Astrocyte (in vitro differentiated cells and primary cell): ENCODE measurements around the gene ERF. TPM values are rescaled to one million over a fixed set of nuclear protein-coding genes. Genes with fewer than 3 reads are reported as not detected.
A peak's percentile ranks its signal among the peaks of the same experiment; 100 is the strongest.

ENCODE experiments used
- DNase-seq: peaks from one replicate; pipeline ENCODE4 v3.0.0-alpha.2; 2010; ENCODE audit warnings: low read depth
- FAIRE-seq: peaks from 2 replicates; lab custom pipeline; 2011; peaks lifted over from hg19 to GRCh38; lab: Jason Lieb, UNC
- H2AFZ ChIP-seq: 2 replicates; pipeline ENCODE4 v1.6.0; 2012; ENCODE audit warnings: low read depth, low read length, inconsistent platforms
- H3K27ac ChIP-seq: 2 replicates; pipeline ENCODE4 v1.5.1; 2011; ENCODE audit warnings: low read depth, low read length, inconsistent platforms
- H3K27me3 ChIP-seq: 2 replicates; pipeline ENCODE4 v1.6.0; 2011; ENCODE audit warnings: low read length, inconsistent platforms; ENCODE audit not compliant: insufficient read depth
- H3K36me3 ChIP-seq: 2 replicates; pipeline ENCODE4 v1.5.1; 2011; ENCODE audit warnings: low read length, inconsistent platforms; ENCODE audit not compliant: insufficient read depth
- H3K4me1 ChIP-seq: 2 replicates; pipeline ENCODE4 v1.5.1; 2011; ENCODE audit warnings: low read length, inconsistent platforms; ENCODE audit not compliant: insufficient read depth
- H3K4me2 ChIP-seq: 2 replicates; pipeline ENCODE4 v1.6.0; 2012; ENCODE audit warnings: low read length, inconsistent platforms
- H3K4me3 ChIP-seq: 2 replicates; pipeline ENCODE4 v1.5.1; 2011; ENCODE audit warnings: low read depth, mild to moderate bottlenecking, low read length, inconsistent platforms; ENCODE audit not compliant: insufficient read depth
- H3K79me2 ChIP-seq: 2 replicates; pipeline ENCODE4 v1.6.0; 2012; ENCODE audit warnings: mild to moderate bottlenecking, low read length, inconsistent platforms; ENCODE audit not compliant: insufficient read depth
- H3K9ac ChIP-seq: 2 replicates; pipeline ENCODE4 v1.6.0; 2012; ENCODE audit warnings: mild to moderate bottlenecking, low read length, inconsistent platforms
- H3K9me3 ChIP-seq: 2 replicates; pipeline ENCODE4 v1.5.1; 2012; ENCODE audit warnings: low read depth, mild to moderate bottlenecking, low read length, inconsistent platforms; ENCODE audit not compliant: insufficient read depth
- H4K20me1 ChIP-seq: 2 replicates; pipeline ENCODE4 v1.6.0; 2012; ENCODE audit warnings: low read length, inconsistent platforms; ENCODE audit not compliant: insufficient read depth
- H3K27ac Mint-ChIP-seq: one replicate; pipeline ENCODE4 v1.8.0; 2021; ENCODE audit warnings: mild to moderate bottlenecking, mixed read lengths; ENCODE audit not compliant: unreplicated experiment
- H3K27me3 Mint-ChIP-seq: one replicate; pipeline ENCODE4 v1.8.0; 2021; ENCODE audit warnings: low read depth, mixed read lengths; ENCODE audit not compliant: unreplicated experiment
- H3K36me3 Mint-ChIP-seq: one replicate; pipeline ENCODE4 v1.8.0; 2021; ENCODE audit warnings: low read depth, mixed read lengths; ENCODE audit not compliant: unreplicated experiment
- H3K4me1 Mint-ChIP-seq: one replicate; pipeline ENCODE4 v1.8.0; 2021; ENCODE audit warnings: low read depth, mixed read lengths; ENCODE audit not compliant: unreplicated experiment
- H3K4me3 Mint-ChIP-seq: one replicate; pipeline ENCODE4 v1.8.0; 2021; ENCODE audit warnings: mild to moderate bottlenecking, moderate library complexity, mixed read lengths; ENCODE audit not compliant: unreplicated experiment
- H3K9me3 Mint-ChIP-seq: one replicate; pipeline ENCODE4 v1.8.0; 2021; ENCODE audit warnings: mild to moderate bottlenecking, mixed read lengths; ENCODE audit not compliant: unreplicated experiment
- EZH2 ChIP-seq: IDR thresholded peaks from 2 replicates; pipeline ENCODE4 v1.6.1; 2012; ENCODE audit warnings: mild to moderate bottlenecking, low read length, inconsistent platforms; ENCODE audit not compliant: insufficient read depth
- total RNA-seq: library from RNA; stranded (reverse); gene quantifications from 2 replicates; pipeline ENCODE4 v1.2.1, GENCODE V29; 2021
- TF ChIP-seq, protein P1 (sequence below): IDR thresholded peaks from 2 replicates; pipeline ENCODE4 v1.5.1; 2011; ENCODE audit warnings: low read depth, mild to moderate bottlenecking, inconsistent platforms, low read length, moderate library complexity; ENCODE audit not compliant: insufficient read depth

ERF gene
- total RNA-seq, 1 donor from 2014 or later, result 108 TPM

DNA sequence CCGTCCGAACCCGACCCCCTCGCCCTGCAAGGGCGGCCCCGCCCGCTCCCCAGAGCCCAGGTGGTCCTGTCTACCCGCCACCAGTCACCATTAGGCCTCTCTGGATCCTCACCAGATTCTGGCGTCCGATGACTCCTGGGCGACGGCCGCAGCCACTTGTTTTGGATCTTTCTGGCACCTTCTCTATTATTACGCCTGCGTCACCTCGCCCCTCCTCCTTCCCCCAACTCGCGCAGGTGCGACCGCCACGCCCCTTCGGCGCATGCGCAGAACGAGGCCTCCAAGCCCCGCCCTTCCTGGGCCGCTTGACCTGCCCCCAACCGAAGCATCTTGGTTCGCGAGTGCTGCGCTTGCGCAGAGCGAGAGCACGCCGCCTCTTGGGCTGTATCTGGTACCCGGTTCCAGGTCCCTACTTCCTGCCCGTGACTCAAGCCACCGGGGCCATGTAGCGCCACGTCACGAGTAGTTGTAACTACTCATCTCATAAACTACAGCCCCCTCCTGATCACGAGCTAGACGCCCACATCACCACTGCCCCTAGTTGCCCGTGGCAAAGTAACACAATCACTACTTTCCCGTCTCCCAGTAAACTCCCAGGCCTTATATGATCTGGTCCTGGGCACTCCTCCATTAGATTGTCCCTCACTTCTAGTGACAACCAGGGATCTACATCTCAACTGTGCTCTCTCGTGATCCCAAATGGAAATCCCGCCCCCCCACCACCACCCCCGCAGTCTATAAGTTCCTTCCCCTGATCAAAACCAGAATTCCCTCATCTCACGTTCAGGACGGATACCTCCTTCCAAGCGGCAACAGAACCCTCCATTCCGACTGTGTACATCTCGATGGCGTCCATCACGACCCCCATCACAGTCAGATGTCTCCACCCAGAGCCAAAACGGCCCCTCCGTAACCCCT is 37.1 kb downstream of the ERF start, which contains the start of gene DEDD2:
TSS of gene DEDD2 (minus strand) at position 158 of the 918 bp plus-strand sequence. CDS start 670 bp downstream, outside the sequence.
- Histone ChIP-seq H3K27me3 (no peaks in the 10 kb centered on the region), H3K27ac (peak within 1 kb of the TSS; percentile 97), H3K9me3 (no peaks in the 10 kb centered on the region), H3K4me1 (peaks cover 31% of the 10 kb centered on the region), H3K36me3 (peaks cover 12% of the 10 kb centered on the region), H3K9ac (peak within 1 kb of the TSS; percentile 87), H3K4me3 (peak within 1 kb of the TSS; percentile 78), H4K20me1 (peaks cover 49% of the 10 kb centered on the region), H2AFZ (peak within 1 kb of the TSS; percentile 68), H3K79me2 (peaks cover 75% of the 10 kb centered on the region), H3K4me2 (peak within 1 kb of the TSS; percentile 94)
- Mint-ChIP-seq H3K4me3 (peak within 1 kb of the TSS; percentile 98), H3K27me3 (no peaks in the 10 kb centered on the region), H3K27ac (peak within 1 kb of the TSS; percentile 98), H3K9me3 (peaks cover 4% of the 10 kb centered on the region), H3K4me1 (peaks cover 25% of the 10 kb centered on the region), H3K36me3 (peaks cover 16% of the 10 kb centered on the region)
- no peak for TF ChIP-seq EZH2
- TF ChIP-seq, protein P1, sequence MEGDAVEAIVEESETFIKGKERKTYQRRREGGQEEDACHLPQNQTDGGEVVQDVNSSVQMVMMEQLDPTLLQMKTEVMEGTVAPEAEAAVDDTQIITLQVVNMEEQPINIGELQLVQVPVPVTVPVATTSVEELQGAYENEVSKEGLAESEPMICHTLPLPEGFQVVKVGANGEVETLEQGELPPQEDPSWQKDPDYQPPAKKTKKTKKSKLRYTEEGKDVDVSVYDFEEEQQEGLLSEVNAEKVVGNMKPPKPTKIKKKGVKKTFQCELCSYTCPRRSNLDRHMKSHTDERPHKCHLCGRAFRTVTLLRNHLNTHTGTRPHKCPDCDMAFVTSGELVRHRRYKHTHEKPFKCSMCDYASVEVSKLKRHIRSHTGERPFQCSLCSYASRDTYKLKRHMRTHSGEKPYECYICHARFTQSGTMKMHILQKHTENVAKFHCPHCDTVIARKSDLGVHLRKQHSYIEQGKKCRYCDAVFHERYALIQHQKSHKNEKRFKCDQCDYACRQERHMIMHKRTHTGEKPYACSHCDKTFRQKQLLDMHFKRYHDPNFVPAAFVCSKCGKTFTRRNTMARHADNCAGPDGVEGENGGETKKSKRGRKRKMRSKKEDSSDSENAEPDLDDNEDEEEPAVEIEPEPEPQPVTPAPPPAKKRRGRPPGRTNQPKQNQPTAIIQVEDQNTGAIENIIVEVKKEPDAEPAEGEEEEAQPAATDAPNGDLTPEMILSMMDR, result no peak
- no peak for FAIRE-seq
- DNase-seq, result peak; percentile 94

DNA sequence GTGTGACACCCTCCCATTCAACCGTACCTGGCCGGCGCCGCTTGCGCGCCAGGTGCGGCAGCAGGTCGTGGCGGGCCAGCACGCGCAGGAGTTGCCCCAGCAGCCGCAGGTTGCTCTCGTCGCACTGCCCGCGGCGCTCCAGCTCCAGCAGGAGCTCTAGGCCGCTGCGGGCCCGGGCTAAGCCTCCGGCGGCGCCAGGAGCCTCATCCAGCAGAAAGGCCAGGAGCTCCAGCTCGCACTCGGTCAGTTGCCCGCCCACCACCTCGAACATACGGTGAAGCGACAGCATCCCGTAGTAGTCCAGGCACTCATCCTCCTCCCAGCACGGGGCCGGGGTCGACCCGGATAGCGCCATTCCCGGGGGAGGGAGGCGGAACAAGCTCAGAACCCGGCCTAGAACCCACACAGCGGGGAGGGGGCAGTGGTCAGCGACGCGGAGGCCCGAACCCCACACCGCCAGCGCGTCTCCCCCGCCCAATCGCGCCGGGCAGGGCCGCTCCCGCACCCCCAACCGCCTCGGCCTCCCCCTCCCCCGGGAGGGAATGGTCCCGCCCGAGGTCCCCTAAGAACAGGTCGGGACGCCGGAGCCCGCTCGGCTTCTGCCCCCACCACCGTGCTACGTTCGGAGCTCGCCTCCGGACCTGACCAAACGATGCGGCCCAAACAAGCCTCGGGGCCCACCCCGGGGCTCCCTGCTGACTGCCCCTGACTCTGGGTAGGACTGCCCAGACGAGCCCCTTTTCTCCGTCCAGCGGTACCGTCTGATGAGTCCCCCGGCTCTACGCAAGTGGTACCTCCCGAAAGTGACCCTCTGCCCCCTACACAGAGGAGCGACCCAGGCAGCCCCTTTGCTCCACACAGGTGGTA is 38.0 kb downstream of the ERF start:
- Histone ChIP-seq H3K4me2 (peak overlapping the region; percentile 94), H3K4me3 (peak overlapping the region; percentile 78), H3K9ac (peak overlapping the region; percentile 87), H3K79me2 (peaks cover 72% of the 10 kb centered on the region), H2AFZ (peak overlapping the region; percentile 68), H3K36me3 (peaks cover 12% of the 10 kb centered on the region), H4K20me1 (peaks cover 42% of the 10 kb centered on the region), H3K27me3 (no peaks in the 10 kb centered on the region), H3K27ac (peak overlapping the region; percentile 97), H3K9me3 (no peaks in the 10 kb centered on the region), H3K4me1 (peaks cover 31% of the 10 kb centered on the region)
- Mint-ChIP-seq H3K27ac (peak overlapping the region; percentile 98), H3K4me3 (peak overlapping the region; percentile 97), H3K4me1 (peaks cover 19% of the 10 kb centered on the region), H3K9me3 (peaks cover 4% of the 10 kb centered on the region), H3K36me3 (peaks cover 9% of the 10 kb centered on the region), H3K27me3 (no peaks in the 10 kb centered on the region)
- TF ChIP-seq, protein P1, result no peak
- TF ChIP-seq EZH2, result no peak
- FAIRE-seq (no peak), DNase-seq (peak; percentile 12)
